Subcutaneous abdominal adipose tissue (tissue), 5 donors: ENCODE results near the gene CDC25C.

ENCODE experiments used
- H3K27ac ChIP-seq: one replicate; pipeline ENCODE4 v1.7.0; 2013; ENCODE audit warnings: low read depth, mild to moderate bottlenecking, inconsistent platforms, low read length, moderate library complexity
- H3K27me3 ChIP-seq, 5 donors: one replicate each; pipeline ENCODE4 v1.7.0; 2013; ENCODE audit warnings: low read length in 5 of 5, inconsistent platforms in 1 of 5; ENCODE audit not compliant: control insufficient read depth in 5 of 5, insufficient read depth in 4 of 5
- H3K36me3 ChIP-seq, 5 donors: one replicate each; pipeline ENCODE4 v1.7.0; 2013; ENCODE audit warnings: low read length in 5 of 5; ENCODE audit not compliant: control insufficient read depth in 5 of 5, insufficient read depth in 5 of 5
- H3K4me1 ChIP-seq, 5 donors: one replicate each; pipeline ENCODE4 v1.7.0; 2013; ENCODE audit warnings: low read length in 5 of 5, mild to moderate bottlenecking in 3 of 5, moderate library complexity in 1 of 5; ENCODE audit not compliant: control insufficient read depth in 5 of 5, insufficient read depth in 5 of 5
- H3K4me3 ChIP-seq, 5 donors: one replicate each; pipeline ENCODE4 v1.7.0; 2013; ENCODE audit warnings: low read length in 5 of 5, low read depth in 1 of 5
- H3K9ac ChIP-seq, 5 donors: one replicate each; pipeline ENCODE4 v1.7.0; 2013; ENCODE audit warnings: low read length in 5 of 5, mild to moderate bottlenecking in 4 of 5, moderate library complexity in 3 of 5
- H3K9me3 ChIP-seq, 5 donors: one replicate each; pipeline ENCODE4 v1.7.0; 2013; ENCODE audit warnings: low read length in 5 of 5; ENCODE audit not compliant: control insufficient read depth in 5 of 5
- donor health status: healthy.
- donor health status: healthy.
- donor health status: healthy.
- donor health status: healthy.
- donor health status: healthy.

Gene CDC25C

DNA sequence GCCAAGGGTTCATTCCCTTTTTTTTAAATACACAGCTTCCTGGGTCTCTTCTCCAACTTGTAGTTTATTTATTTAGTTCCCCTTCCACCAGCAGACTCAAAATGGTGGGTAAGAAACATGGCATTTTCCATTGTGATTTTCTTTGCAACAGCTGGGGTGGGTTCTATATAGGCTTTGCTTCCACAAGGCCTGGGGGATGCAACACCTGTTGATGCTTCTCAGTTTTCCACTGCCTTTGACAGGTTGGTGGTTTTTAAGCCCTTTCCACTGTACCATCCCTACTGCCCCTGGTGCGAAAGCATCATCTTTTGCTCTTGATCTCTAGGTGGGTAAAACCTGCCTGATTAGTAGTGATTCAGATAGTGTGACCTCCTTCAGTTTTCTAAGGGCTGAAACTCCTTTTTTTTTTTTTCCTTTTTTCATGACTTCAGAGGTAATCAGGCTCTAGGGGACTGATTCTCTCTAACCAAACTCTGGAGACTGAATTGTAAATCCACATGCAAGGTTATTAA, 29.4 kb upstream of the CDC25C start:
- H3K27me3 ChIP-seq, result no peaks in the 10 kb centered on the region
- H3K4me1 ChIP-seq, result peaks cover 0 to 5% (median 4%) of the 10 kb centered on the region in 5 donors
- no peak overlapping the region for H3K27ac ChIP-seq
- H3K9me3 ChIP-seq, result no peaks in the 10 kb centered on the region
- no peak overlapping the region for H3K9ac ChIP-seq
- no peak overlapping the region for H3K4me3 ChIP-seq
- H3K36me3 ChIP-seq, result no peaks in the 10 kb centered on the region

GRCh38 chr5:138359621-138360020, 28.0 kb upstream of the CDC25C start:
- Histone ChIP-seq H3K9me3 (no peaks in the 10 kb centered on the region), H3K27ac (no peak overlapping the region), H3K4me3 (no peak overlapping the region), H3K36me3 (no peaks in the 10 kb centered on the region), H3K4me1 (peaks cover 0 to 19% (median 18%) of the 10 kb centered on the region in 5 donors), H3K9ac (peak overlapping the region in 1 of 5 donors; percentile 1), H3K27me3 (no peaks in the 10 kb centered on the region)

DNA sequence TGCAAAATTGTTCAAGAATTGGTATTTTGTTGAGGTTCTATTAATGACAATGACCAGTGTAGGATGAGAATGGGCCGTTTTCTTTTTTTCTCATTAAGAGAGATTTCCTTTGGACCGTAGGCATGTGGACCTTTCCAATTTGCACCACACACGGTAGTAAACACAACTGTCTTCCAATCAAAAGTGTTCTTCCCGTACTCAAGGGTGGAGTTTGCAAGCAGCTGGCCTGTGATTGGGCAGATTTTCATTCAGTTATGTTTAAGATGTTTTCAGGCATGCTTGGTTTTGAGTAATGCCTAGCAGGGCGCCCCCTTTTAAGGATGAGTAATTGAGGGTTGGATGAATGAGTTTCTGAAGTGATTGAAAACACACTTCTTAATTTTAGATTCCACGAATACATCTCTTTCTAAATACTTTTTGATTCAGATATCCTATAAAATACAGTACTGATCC, 23.3 kb upstream of the CDC25C start:
- Histone ChIP-seq H3K27ac (peak overlapping the region; percentile 89), H3K4me3 (peak overlapping the region in 3 of 5 donors; percentile 89 to 91 (median 90)), H3K27me3 (no peaks in the 10 kb centered on the region), H3K9me3 (peaks cover 0 to 9% (median 6%) of the 10 kb centered on the region in 5 donors), H3K36me3 (no peaks in the 10 kb centered on the region), H3K4me1 (peaks cover 3 to 30% (median 27%) of the 10 kb centered on the region in 5 donors), H3K9ac (peak overlapping the region in 4 of 5 donors; percentile 7 to 94 (median 85))

DNA sequence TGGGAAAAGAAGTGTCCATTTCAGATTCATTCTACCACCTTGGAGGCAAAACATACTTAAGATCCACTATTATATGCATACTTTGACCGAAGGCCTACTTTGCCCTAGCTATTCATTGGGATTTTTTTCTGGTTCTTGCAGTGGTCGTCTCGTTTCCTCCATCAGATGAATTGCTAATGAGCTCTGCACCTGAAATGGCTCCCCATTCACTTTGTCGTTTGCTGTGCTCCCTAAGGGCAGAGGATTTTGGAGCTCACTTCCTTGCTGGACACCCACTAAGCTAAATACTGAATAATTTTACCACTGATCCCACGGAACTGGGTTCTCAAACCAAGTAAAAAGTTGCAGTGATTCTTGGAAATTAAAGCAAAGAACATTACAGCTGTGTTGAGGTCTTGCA, 22.8 kb upstream of the CDC25C start:
- Histone ChIP-seq H3K9me3 (peaks cover 0 to 9% (median 6%) of the 10 kb centered on the region in 5 donors), H3K4me3 (peak overlapping the region; percentile 83 to 91 (median 89)), H3K27ac (peak overlapping the region; percentile 89)

GRCh38 chr5:138353560-138354080, 22.0 kb upstream of the CDC25C start:
- Histone ChIP-seq H3K4me1 (peaks cover 3 to 30% (median 27%) of the 10 kb centered on the region in 5 donors), H3K9ac (peak overlapping the region; percentile 78 to 95 (median 92)), H3K4me3 (peak overlapping the region; percentile 83 to 91 (median 89)), H3K27ac (peak overlapping the region; percentile 89), H3K9me3 (peaks cover 0 to 9% (median 6%) of the 10 kb centered on the region in 5 donors), H3K27me3 (no peaks in the 10 kb centered on the region), H3K36me3 (peaks cover 0 to 5% (median 4%) of the 10 kb centered on the region in 5 donors)

More for the DNA sequence above, 22.8 kb upstream of the CDC25C start:
- Histone ChIP-seq H3K36me3 (peaks cover 0 to 3% (median 0%) of the 10 kb centered on the region in 5 donors), H3K4me1 (peaks cover 3 to 30% (median 27%) of the 10 kb centered on the region in 5 donors), H3K27me3 (no peaks in the 10 kb centered on the region), H3K9ac (peak overlapping the region; percentile 78 to 95 (median 92))

DNA sequence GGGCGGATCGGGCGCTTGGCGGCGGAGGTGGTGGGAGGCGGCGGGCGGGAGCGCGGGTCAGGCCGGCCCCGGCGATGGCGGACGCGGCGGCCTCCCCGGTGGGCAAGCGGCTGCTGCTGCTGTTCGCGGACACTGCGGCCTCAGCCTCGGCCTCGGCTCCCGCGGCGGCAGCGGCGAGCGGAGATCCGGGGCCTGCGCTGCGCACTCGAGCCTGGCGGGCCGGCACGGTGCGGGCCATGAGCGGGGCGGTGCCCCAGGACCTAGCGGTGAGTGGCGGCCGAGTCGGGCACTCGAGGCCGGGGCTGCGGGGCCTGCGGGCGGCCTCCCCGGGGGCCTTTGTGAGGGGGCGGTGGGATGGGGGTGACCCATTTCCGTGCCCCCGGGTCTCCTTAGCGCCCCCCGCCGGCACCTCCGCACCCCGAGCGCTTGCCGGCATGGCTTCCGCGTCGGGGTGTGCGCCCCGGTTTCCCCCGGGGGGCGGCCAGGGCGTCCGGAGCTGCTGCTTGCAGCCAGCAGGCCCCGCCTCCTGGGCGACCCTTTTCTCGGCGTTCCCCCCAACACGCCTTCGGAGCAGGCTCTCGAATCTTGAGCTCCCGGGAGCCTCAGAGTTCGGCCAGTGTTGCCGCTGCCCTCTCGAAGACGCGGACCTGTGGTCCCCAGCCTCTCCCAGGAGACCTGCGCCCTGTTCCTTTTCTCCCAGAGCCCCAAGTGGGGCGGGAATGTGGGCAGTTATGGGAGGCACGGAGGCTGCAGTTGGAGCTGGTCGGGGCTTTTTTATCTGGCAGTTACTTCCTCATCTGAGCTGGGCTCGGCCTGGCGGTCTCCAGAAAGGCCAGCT, 21.3 kb upstream of the CDC25C start:
- no peaks in the 10 kb centered on the region for H3K27me3 ChIP-seq
- peak overlapping the region; percentile 83 to 91 (median 89) for H3K4me3 ChIP-seq
- H3K36me3 ChIP-seq, result peaks cover 0 to 12% (median 11%) of the 10 kb centered on the region in 5 donors
- H3K9ac ChIP-seq, result peak overlapping the region; percentile 78 to 95 (median 92)
- peaks cover 0 to 9% (median 6%) of the 10 kb centered on the region in 5 donors for H3K9me3 ChIP-seq
- H3K4me1 ChIP-seq, result peaks cover 3 to 30% (median 27%) of the 10 kb centered on the region in 5 donors
- H3K27ac ChIP-seq, result peak overlapping the region; percentile 89

GRCh38 chr5:138352071-138352721, 20.6 kb upstream of the CDC25C start, which contains the start of gene KDM3B:
KDM3B (plus strand) TSS chr5:138352685; CDS start chr5:138352796, 111 bp downstream.
- H3K27ac ChIP-seq, result peak within 1 kb of the TSS; percentile 89
- no peaks in the 10 kb centered on the region for H3K27me3 ChIP-seq
- H3K36me3 ChIP-seq, result peaks cover 0 to 20% (median 18%) of the 10 kb centered on the region in 5 donors
- H3K4me1 ChIP-seq, result peaks cover 3 to 30% (median 27%) of the 10 kb centered on the region in 5 donors
- peaks cover 0 to 9% (median 6%) of the 10 kb centered on the region in 5 donors for H3K9me3 ChIP-seq
- peak within 1 kb of the TSS; percentile 83 to 91 (median 89) for H3K4me3 ChIP-seq
- H3K9ac ChIP-seq, result peak within 1 kb of the TSS; percentile 78 to 95 (median 92)

- Histone ChIP-seq H3K27ac (no peak overlapping the region), H3K4me1 (peaks cover 3 to 30% (median 27%) of the 10 kb centered on the region in 5 donors), H3K9me3 (peaks cover 0 to 9% (median 6%) of the 10 kb centered on the region in 5 donors)
Measured at GRCh38 chr5:138351517-138351916, 19.9 kb upstream of the CDC25C start.

GRCh38 chr5:138351056-138351455, 19.5 kb upstream of the CDC25C start:
- Histone ChIP-seq H3K9ac (no peak overlapping the region), H3K4me1 (peaks cover 3 to 28% (median 24%) of the 10 kb centered on the region in 5 donors), H3K4me3 (no peak overlapping the region), H3K9me3 (peaks cover 0 to 9% (median 6%) of the 10 kb centered on the region in 5 donors), H3K36me3 (peaks cover under 1 to 31% (median 29%) of the 10 kb centered on the region in 5 donors), H3K27me3 (no peaks in the 10 kb centered on the region), H3K27ac (no peak overlapping the region)

More at GRCh38 chr5:138351517-138351916, 19.9 kb upstream of the CDC25C start:
- Histone ChIP-seq H3K4me3 (no peak overlapping the region), H3K36me3 (peaks cover 0 to 26% (median 25%) of the 10 kb centered on the region in 5 donors), H3K27me3 (no peaks in the 10 kb centered on the region), H3K9ac (no peak overlapping the region)
